Activated CD4-positive, alpha-beta T cell treated with anti-CD3 and anti-CD28 coated beads for 1 hour (primary cell): ENCODE data around the gene STUM.
"Not testable (repeated sequence)": the region's sequence is repeated elsewhere in the genome, so short reads cannot be mapped to it uniquely, and the experiment has no call there.

Source experiments
- DNase-seq: peaks from one replicate; pipeline ENCODE4 v3.0.0-alpha.2; 2020

Gene STUM

DNA sequence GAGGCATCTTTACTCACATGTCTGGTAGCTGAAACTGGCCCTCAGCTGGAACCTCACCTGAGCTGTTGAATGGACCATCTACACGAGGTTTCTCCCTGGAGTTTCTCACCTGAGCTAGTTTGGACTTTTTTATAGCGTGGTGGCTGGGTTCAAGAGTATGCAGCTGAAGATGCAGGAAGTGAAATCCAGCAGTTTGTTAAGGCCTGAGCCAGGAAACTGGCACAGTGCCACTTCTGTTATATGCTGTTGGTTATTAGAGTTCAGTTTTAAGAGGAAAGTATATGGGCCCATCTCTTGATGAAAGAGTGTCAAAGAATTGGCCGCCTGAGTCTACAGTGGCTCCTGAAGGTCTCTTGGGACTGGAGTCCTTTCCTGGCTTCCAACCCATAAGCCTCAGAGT, 35.6 kb downstream of the STUM start:
- DNase-seq = no peak

DNA sequence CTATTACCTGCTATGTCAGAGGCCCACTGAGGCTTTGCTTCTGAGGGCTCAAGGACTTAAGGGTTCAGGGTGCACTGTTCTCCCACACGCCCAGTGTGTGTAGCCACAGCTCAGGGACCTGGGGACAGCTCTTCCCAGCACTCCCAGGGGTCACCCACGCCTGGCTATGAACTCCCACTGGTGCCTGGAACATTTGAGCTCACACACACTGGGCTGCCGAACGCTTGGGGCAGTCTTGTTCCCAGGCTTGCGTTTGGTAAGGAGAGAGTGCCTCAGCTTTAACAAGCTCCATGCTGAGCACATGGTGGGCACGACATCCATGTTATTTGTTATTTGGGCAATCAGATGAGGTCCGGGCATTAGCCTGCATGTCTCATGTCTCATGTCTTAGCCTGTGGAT, 37.6 kb downstream of the STUM start:
- no peak for DNase-seq

DNA sequence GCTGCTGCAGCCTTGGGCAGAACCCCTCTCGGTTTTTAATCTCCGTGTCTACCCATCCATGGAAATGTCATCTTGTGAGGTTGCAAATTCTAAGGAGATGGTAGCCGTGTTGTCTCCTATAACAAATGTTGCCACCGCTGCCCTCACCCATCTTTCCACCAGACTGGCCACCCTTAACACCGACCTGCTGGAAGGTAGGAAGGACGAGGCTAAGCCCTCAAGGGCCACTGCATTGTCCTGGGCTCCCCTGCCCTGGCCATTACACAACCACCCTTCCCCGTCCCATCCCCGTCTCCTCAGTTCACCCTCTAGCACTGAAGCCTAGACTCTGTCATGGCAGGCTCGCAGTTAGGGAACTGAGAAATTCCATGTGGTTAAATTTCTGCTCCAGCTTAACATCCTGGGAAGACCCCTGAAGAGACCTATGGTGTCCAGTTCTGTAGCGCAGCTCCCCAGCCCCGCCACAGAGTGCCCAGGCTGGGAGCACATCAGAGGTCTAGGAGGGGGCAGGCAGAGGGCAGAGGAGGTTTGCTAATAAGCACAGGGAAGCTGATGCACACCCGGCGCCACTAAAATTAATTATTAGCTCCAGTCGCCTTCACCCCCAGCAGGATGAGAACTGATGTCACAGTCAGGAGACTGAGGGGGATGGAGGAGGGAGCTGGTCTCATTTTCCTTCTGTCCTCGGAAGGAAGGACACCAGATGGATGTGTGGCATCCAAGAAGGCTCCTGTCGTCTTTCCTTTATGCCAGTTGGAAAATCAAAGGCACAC, 38.3 kb downstream of the STUM start:
- no peak for DNase-seq

DNA sequence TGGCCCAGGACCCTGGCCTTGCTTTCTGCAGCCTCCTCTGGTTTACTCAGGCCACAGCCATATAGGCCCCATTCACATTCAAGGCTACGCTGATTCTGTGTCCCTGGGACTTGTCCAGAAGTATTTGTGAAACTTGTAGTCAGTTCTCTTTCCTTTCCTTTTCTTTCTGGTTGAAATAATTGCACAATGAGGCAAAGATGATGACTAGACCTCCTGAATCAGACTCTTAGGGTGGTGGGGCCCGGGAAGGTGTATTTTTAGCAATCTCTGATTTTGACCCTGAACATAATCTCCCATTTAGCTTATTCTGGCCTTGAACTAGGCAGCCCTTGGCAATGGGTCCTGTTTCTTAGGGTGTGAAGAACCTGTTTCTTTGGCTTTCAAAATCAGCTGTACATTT, 39.9 kb downstream of the STUM start:
- no peak for DNase-seq

DNA sequence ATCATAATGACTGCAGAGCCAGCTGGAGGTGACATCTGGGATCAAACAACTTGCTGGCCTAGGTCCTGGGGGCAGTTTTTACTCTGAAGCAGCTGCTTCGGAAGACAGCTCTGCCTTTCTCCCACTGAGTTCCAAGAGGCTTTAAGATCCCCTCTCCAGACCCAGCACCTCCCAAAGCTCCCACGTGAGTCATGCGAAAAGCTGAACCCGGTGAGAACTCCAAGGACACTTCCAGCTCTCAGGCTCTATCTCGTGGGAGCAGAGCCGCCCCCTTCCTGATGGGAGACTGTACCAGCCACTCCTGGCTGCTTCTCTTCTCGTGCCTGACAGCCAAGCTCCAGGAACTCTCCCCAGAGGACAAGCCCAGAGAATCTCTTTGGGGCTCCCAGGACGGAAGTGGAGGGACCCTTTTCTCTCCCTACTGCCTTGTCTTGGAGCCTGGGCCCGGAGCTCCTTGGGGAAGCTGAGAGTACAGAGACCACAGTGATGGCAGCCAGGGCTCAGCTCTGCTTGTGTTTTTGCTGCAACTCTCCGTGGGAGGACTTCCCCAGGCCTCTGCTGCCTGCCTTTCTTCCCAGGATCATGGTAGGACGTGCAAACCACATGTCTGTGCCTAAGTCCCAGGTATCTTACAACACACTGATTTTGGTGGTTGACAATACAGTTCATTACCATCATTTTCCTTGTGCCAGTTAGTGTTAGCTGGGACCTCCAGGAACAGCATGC, 40.6 kb downstream of the STUM start:
- no peak for DNase-seq

DNA sequence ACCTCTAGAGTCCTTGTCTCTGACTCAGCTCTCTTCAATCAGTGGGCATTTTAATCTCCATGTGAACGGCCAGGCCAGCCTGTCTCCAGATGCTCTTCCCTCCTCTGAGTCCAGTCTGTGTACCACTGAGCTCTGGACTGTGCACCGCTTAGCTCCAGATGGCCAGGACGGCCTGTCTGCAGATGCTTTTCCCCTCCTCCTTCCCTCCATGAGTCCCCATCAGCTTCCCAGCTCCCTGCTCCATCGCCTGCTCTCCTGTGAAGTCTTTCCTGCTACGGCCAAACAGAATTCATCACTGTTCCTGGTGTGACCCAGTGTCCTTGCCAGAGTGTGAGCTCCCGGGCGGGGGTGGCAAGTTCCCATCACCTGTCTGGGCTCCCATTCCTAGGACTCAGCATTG, 42.0 kb downstream of the STUM start:
- no peak for DNase-seq

DNA sequence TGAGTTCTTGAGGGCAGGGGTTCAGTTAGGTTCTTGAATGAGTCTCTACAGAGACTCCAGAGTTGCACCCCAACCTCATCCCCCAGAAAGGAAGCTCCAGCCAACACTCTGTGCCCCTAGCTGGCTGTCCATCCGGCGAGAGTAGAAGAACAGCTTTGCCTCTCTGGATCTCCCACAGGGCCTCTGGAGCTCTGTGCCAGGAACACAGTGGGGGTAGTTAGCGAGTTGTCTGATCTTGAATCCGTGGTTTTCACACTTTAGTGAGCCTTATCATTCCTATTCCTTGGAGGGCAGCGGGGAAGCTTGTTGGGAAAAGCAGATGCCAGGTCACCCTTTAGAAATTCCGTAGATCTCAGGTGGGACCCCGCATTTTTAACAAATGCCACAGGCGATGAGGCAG, 45.0 kb downstream of the STUM start:
- no peak for DNase-seq

DNA sequence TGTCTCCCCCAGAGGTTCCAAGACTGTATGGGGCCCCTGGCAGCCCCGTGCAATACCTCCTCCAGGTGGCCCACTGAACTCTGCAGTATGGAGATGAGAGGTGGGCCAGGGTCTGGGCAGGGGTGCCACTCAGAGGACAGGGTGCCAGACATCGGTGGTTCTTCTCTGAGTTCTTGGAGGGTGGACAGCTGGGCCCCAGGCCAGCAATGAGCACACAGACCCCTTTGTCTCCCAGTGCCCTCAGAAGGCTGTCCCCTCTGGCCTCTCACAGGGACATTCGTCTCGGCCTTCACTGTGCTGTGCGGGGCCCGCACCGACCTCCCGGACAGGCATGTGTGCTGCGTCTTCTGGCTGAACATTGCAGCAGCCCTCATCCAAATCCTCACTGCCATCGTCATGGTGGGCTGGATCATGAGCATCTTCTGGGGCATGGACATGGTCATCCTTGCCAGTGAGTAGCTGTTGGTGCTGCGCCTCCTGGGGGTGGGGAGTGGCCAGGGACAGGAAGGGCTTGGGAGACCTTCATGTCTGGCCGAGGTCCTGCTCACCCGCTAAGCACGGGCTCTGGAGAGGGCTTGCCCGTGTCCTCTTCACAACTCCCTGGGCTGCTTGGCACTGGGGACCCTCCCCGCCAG, 48.1 kb downstream of the STUM start:
- DNase-seq = no peak

DNA sequence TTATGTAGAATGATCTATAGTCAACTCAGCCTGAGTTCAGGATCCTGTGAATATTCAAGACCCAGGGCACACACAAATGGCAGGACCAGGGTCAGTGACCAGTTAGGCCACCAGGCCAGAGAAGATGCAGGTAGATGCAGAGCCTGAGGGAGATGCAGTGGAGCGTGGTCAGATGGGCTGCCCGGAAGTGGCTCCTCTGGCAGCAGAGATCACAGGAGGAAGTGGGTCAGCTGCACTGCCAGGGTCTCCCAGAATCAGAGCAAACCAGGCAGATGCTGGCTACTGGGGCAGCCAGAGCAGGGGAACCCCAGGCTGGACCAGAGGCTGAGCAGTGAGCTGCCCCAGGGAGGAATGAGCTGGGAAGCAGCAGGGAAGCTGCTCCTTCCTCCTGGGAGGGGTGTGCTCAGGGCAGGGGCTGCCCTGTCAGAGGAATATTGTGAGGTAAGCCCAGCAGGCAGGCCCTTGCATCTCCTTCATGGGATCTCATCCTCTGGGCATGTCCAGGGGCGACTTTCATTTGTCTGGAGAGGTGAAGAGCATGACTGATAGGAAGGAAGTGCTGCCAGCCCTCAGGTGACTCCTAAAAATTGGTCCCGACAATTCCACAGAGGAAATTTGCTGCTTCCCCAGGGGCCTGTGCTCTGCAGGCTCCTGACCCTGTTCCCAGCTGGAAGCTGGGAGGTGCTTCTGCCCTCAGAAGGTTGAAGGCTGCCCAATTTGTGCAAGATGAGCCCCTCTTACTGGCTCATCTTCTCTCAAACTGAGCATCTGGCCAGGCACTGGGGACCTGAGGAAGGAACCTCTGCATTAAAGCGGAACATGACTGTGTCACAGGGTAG, 49.3 kb downstream of the STUM start:
- DNase-seq = no peak

DNA sequence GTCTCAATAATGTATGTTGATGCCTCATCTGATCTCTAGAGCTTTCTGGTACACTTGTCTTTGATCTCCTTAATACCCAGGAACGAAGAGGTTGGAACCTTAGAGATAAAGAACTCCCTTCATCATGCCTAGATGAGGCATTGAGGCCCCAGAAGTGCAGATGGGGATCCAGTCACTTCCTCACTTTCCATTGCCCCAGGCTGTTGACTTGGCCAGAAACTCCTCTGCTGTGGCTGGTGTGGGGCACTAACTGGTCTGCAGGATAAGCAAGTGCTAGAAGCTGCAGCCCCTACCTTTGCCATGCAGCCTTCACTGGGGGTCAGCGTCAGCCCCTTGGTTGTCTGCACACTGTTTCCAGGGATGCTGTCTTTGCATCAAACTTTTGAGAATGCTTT, 49.9 kb downstream of the STUM start:
- no peak for DNase-seq

DNA sequence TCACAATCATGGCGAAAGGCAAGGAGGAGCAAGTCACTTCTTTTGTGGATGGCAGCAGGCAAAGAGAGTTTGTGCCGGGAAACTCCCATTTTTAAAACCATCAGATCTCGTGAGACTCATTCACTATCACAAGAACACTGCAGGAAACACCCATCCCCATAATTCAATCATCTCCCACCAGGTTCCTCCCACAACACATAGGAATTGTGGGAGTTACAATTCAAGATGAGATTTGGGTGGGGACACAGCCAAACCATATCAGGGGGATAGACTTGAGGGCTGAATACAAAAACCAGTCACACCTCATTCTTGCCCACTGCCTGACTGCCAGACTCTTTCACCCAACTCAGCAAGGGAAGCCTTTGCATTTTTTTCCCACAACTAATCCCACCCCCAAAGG, 50.4 kb downstream of the STUM start:
- DNase-seq = not testable (repeated sequence)

DNA sequence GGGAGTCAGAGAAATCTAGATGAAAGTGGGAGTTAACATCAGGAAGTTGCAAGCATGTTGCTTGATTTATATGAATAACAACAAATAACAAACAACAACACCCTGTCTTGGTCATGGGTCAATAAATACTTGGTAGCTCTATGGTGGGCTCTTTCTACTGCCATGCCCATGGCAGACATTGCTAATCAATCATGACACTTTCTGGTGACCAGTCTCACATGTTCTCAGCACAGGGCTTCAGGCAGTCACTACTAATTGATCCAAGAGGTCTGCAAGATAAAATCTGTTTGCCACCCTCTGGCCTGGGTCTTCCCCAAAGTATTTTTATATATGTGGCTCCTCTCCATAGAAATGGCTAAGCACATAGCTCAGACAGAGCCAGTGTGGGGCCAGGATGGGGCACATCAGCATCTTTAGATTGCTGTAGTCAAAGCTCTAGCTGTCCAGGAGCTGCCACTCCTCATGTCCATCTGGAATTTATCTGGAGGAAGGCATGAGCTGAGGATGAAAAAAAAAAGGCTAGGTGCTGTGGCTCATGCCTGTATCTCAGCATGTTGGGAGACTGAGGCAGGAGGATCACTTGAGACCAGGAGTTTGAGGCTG, 51.2 kb downstream of the STUM start:
- no peak for DNase-seq

DNA sequence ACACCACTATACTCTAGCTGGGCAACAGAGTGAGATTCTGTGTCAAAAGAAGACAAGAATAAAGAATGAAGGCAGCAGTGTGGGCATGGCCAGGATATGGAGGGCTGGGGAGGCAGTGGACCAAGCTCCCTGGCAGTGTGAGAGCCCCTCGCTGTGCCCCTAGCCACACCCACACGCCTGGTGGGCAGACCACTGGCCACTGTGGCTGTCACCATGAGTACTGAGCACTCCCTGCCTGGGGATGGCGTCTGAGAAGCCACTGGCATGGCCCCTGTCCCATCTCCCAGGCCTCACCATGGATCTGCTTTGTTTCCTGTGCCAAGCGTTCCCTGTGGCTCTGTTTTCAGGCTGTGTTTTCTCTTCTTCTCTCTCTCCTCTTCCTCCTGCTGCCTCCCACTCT, 51.7 kb downstream of the STUM start:
- DNase-seq = no peak

DNA sequence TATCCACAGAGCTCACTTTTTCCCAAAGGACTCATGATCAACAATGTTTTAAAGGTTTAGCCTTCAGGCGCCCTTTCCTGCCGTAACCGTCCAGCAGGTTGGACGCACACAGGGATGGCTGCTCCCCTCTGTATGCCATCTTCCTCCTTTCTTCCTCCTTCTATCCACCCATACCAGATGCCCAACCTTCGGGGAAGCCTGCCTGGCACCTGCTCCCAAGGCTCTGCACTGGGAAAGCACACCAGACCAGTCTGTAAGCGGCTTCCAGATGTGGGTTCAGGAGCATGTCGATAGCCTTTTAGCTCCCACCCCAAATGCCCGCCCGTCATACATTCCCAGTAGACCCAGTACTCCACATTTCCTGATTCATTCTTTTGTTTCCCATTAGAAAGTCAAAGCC, 52.9 kb downstream of the STUM start:
- no peak for DNase-seq

DNA sequence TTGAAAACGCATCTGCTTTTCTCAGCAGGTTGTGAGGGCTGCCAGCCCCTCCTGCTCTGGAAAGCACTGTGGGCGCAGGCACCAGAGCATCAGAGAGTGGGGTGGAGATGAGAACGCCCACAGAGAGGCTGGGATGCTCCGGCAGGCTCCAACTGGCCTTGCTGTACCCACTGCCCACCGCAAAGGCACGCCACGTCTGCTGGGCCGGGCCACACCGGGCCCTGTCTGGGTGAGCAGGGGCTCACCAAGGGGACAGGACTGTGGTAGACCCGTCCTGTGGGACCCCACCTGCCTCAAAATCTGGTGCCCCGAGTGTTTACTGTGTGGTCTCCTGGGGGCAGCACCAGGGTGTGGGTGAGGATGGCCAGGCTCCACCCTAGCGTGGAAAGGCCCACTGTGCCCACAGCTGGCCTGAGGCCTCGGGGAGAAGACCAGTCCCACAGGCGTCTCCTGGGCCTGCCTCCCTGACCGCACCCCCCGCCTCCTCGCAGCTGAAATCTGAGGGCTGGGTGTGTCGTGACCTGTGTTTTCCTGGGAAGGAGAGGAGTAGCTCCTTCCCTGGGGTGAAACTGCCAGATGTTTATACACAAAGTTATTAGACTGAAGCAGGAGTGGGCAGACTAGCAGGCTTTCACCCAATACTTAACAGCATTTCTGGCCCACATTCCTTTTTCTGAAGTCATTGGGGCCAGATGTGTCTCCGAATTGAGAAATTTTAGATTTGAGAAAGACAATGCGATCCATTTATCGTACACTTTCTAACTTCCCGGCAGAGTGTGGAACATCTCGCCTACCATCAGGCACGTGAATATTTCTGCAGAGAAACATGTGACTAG, 53.8 kb downstream of the STUM start:
- no peak for DNase-seq

DNA sequence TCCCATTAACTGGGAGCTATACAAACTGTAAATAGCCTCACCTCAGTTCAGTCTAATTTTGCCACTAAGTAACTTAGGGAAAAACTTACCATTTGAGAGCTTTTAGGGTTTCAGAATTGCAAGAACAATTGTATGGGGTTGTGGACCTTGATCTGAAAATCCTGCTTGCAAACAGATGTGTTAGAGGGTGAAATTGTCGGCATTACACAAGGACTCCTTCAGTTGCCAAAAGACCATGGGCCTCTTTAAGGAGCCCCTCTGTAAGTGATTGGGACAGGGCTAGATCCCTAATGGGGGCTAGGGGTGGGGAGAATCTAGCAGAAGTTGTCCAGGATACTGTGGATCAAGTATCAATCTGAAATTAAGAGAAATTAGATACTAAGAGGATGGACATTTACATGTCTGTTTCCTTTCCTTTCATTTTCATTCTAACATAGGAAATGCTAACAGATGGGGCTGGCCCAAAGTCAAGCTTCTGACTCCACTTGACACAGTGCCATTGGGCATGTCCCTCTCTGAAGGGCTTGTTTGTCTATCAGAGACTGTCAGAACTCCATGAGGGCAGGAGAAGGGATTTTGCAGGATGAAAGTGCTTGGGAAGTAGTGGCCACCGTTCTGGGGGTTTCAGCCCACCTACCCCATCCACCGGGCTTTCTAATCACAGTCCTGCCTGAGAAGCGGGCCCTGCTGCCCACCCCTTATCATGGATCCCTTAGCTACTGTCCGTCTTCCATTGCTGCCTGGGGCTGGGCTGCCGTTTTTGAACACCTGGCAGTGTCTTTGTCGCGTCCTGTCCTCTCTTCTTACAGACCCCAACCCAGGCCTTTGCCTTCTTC, 54.7 kb downstream of the STUM start:
- DNase-seq = no peak

DNA sequence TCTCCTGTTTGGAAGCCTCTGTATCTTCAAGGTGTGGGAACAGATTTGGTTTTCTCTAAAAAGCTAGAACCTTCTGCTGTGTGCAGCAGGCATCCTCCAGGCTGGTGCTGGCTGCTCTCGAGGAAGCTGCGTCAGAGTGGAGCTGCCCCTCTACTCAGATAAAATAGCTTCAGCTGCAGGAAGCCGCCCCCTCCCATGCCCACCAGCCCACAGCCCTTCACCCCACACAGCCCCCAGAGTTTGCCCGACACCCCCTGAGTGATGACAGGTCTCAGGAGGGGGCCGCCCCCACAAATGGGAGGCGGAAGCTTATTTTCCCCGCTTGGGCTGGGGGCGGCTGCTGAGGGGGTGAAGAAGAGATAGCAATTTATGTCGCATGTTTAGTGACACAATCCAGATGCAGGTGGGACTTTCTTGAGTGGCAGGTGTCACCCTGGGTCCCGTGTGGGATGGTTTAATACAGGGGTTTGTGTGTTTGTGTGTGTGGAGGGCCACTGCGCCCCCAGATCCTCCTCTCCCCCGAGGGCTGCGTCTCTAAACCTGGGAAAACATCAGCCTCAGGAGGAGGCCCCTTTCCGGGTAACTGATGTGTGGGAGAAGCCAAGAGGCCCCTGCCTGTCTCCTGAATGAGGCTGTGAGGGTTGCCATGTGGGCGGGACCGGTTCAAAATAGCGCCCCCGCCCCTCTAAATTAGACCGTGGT, 55.4 kb downstream of the STUM start:
- no peak for DNase-seq

DNA sequence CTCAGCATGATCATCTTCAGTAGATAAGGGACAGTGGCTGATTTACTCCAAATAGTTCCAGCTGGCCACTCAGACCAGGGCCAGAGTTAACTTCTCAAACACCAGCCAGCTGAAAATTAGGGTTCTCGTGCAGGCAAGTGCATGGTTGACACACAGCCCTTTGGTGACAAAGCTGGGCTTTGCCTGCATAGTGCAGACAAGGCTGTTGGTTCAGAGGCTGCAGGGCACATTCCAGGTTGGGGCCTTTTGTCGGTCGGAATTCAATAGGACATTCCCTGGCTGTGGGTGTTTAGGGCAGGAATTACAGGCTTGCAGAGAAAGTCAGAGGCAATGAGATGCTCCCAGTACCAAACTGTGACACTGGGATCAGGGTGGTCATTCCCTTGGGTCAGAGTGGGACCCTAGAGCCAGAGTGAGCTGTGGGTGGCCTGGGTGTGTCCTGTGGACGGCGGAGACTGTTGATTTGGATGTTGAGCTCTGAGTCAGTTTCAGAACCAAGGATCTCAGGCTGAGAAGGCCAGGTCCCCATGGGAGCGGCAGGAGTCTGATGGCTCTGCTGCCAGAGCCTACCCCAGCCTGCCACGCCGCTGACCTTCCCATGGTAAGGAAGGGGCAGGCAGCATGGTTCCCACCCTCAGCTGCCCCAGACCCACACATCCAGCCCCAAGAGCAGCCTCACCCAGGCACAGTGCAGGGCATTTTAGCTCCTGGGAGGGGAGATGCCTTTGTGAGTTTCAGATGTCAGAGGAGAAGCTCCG, 56.2 kb downstream of the STUM start:
- no peak for DNase-seq

DNA sequence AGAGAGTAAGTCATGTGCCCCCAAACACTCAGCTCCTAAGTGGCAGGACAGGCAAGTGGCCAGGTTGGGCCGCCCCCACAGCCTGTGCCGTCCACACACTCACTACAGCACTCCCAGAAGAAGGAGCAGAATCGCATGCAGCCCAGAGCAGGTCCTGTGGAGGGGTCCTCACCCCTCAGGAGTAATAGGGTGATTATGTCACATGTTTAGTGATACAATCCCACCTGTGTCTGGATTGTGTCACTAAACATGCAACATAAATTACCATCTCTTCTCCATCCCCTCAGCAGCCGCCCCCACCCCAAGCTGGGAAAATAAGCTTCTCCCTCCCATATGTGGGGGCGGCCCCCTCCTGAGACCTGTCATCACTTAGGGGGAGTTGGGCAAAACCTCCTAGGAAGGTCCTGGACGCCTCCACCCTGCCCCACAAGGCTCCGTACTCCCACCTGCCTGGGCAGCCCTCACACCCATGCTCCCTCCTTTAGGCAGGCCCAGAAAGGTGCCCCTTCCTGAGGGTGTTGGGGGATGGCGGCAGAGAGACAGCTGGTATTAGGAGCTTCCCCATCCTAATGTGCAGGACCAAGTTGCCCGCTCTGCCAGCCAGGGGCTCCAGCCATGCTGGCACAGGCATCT, 56.9 kb downstream of the STUM start:
- DNase-seq = no peak
